T-helper 1 cell treated with Interleukin-12 subunit alpha and Interleukin-12 subunit beta and Interleukin-4 antibody, amounts not matched to agents 30 μg/mL and 1 μg/mL, for 36 hours (primary cell): ENCODE measurements around the gene BCLAF3.

ENCODE experiments used
- H3K27ac Mint-ChIP-seq: one replicate; pipeline ENCODE4 v1.8.0; 2021; ENCODE audit warnings: mild to moderate bottlenecking, mixed read lengths
- H3K27me3 Mint-ChIP-seq: one replicate; pipeline ENCODE4 v1.8.0; 2021; ENCODE audit warnings: low read depth, mixed read lengths
- H3K36me3 Mint-ChIP-seq: one replicate; pipeline ENCODE4 v1.8.0; 2021; ENCODE audit warnings: low read depth, mixed read lengths
- H3K4me1 Mint-ChIP-seq: one replicate; pipeline ENCODE4 v1.8.0; 2021; ENCODE audit warnings: low read depth, mixed read lengths
- H3K4me3 Mint-ChIP-seq: one replicate; pipeline ENCODE4 v1.8.0; 2021; ENCODE audit warnings: mild to moderate bottlenecking, moderate library complexity, mixed read lengths
- H3K9me3 Mint-ChIP-seq: one replicate; pipeline ENCODE4 v1.8.0; 2021; ENCODE audit warnings: mixed read lengths

Gene BCLAF3

GRCh38 chrX:19990556-19991349 is at the start of gene BCLAF3:
Gene BCLAF3 (minus strand): TSS chrX:19991061. CDS start chrX:19970264, 20,797 bp downstream.
- Mint-ChIP-seq H3K9me3 (no peaks in the 10 kb centered on the region), H3K4me1 (peaks cover 12% of the 10 kb centered on the region), H3K27ac (peak within 1 kb of the TSS; percentile 90), H3K4me3 (peak within 1 kb of the TSS; percentile 92), H3K27me3 (no peaks in the 10 kb centered on the region), H3K36me3 (peaks cover 6% of the 10 kb centered on the region)

GRCh38 chrX:20038966-20039365 is 48.1 kb upstream of the BCLAF3 start:
- no peak overlapping the region for H3K4me3 Mint-ChIP-seq
- no peaks in the 10 kb centered on the region for H3K9me3 Mint-ChIP-seq
- H3K27me3 Mint-ChIP-seq, result no peaks in the 10 kb centered on the region
- no peak overlapping the region for H3K27ac Mint-ChIP-seq
- H3K36me3 Mint-ChIP-seq, result no peaks in the 10 kb centered on the region
- H3K4me1 Mint-ChIP-seq, result no peaks in the 10 kb centered on the region

GRCh38 chrX:20037186-20037585 is 46.3 kb upstream of the BCLAF3 start:
- Mint-ChIP-seq H3K4me3 (no peak overlapping the region), H3K9me3 (no peaks in the 10 kb centered on the region), H3K36me3 (no peaks in the 10 kb centered on the region), H3K4me1 (no peaks in the 10 kb centered on the region), H3K27ac (no peak overlapping the region), H3K27me3 (no peaks in the 10 kb centered on the region)

GRCh38 chrX:20032201-20032600 is 41.3 kb upstream of the BCLAF3 start:
- H3K4me1 Mint-ChIP-seq, result peaks cover 3% of the 10 kb centered on the region
- no peaks in the 10 kb centered on the region for H3K36me3 Mint-ChIP-seq

GRCh38 chrX:20029728-20030127 is 38.9 kb upstream of the BCLAF3 start:
- H3K27ac Mint-ChIP-seq, result no peak overlapping the region
- H3K4me3 Mint-ChIP-seq, result no peak overlapping the region
- no peaks in the 10 kb centered on the region for H3K36me3 Mint-ChIP-seq
- no peaks in the 10 kb centered on the region for H3K27me3 Mint-ChIP-seq
- H3K4me1 Mint-ChIP-seq, result peaks cover 3% of the 10 kb centered on the region
- no peaks in the 10 kb centered on the region for H3K9me3 Mint-ChIP-seq

More at GRCh38 chrX:20032201-20032600, 41.3 kb upstream of the BCLAF3 start:
- no peak overlapping the region for H3K4me3 Mint-ChIP-seq
- H3K27me3 Mint-ChIP-seq, result no peaks in the 10 kb centered on the region
- no peak overlapping the region for H3K27ac Mint-ChIP-seq
- H3K9me3 Mint-ChIP-seq, result no peaks in the 10 kb centered on the region

- no peaks in the 10 kb centered on the region for H3K27me3 Mint-ChIP-seq
- H3K4me1 Mint-ChIP-seq, result peaks cover 3% of the 10 kb centered on the region
- H3K27ac Mint-ChIP-seq, result no peak overlapping the region
- H3K9me3 Mint-ChIP-seq, result no peaks in the 10 kb centered on the region
- H3K36me3 Mint-ChIP-seq, result no peaks in the 10 kb centered on the region
- no peak overlapping the region for H3K4me3 Mint-ChIP-seq
These were observed 37.7 kb upstream of the BCLAF3 start for GRCh38 chrX:20028588-20028987.

- Mint-ChIP-seq H3K9me3 (no peaks in the 10 kb centered on the region), H3K4me3 (no peak overlapping the region), H3K36me3 (no peaks in the 10 kb centered on the region), H3K27ac (no peak overlapping the region), H3K4me1 (peaks cover 3% of the 10 kb centered on the region), H3K27me3 (no peaks in the 10 kb centered on the region)
These were observed 35.4 kb upstream of the BCLAF3 start for GRCh38 chrX:20026278-20026677.

- no peak overlapping the region for H3K4me3 Mint-ChIP-seq
- H3K9me3 Mint-ChIP-seq, result peaks cover 18% of the 10 kb centered on the region
- H3K36me3 Mint-ChIP-seq, result peaks cover 2% of the 10 kb centered on the region
- H3K4me1 Mint-ChIP-seq, result no peaks in the 10 kb centered on the region
- peaks cover 6% of the 10 kb centered on the region for H3K27me3 Mint-ChIP-seq
- H3K27ac Mint-ChIP-seq, result no peak overlapping the region
These were observed 29.0 kb upstream of the BCLAF3 start for GRCh38 chrX:20019672-20020365.

- H3K36me3 Mint-ChIP-seq, result peaks cover 2% of the 10 kb centered on the region
- no peak overlapping the region for H3K27ac Mint-ChIP-seq
- no peak overlapping the region for H3K4me3 Mint-ChIP-seq
- no peaks in the 10 kb centered on the region for H3K4me1 Mint-ChIP-seq
- peaks cover 9% of the 10 kb centered on the region for H3K27me3 Mint-ChIP-seq
- peaks cover 18% of the 10 kb centered on the region for H3K9me3 Mint-ChIP-seq
These were observed 25.7 kb upstream of the BCLAF3 start for GRCh38 chrX:20016616-20016945.

- H3K27ac Mint-ChIP-seq, result no peak overlapping the region
- no peaks in the 10 kb centered on the region for H3K4me1 Mint-ChIP-seq
- peaks cover 2% of the 10 kb centered on the region for H3K36me3 Mint-ChIP-seq
- H3K27me3 Mint-ChIP-seq, result peaks cover 9% of the 10 kb centered on the region
- no peak overlapping the region for H3K4me3 Mint-ChIP-seq
- peaks cover 18% of the 10 kb centered on the region for H3K9me3 Mint-ChIP-seq
These were observed 25.2 kb upstream of the BCLAF3 start for GRCh38 chrX:20015945-20016615.

GRCh38 chrX:20015422-20015821 is 24.6 kb upstream of the BCLAF3 start:
- Mint-ChIP-seq H3K4me1 (no peaks in the 10 kb centered on the region), H3K4me3 (no peak overlapping the region)

GRCh38 chrX:20011608-20012007 is 20.7 kb upstream of the BCLAF3 start:
- Mint-ChIP-seq H3K36me3 (peaks cover 2% of the 10 kb centered on the region), H3K27ac (no peak overlapping the region), H3K27me3 (peaks cover 12% of the 10 kb centered on the region), H3K4me1 (no peaks in the 10 kb centered on the region), H3K4me3 (no peak overlapping the region), H3K9me3 (peaks cover 14% of the 10 kb centered on the region)

More at GRCh38 chrX:20015422-20015821, 24.6 kb upstream of the BCLAF3 start:
- Mint-ChIP-seq H3K9me3 (peaks cover 18% of the 10 kb centered on the region), H3K36me3 (peaks cover 2% of the 10 kb centered on the region), H3K27ac (no peak overlapping the region), H3K27me3 (peaks cover 9% of the 10 kb centered on the region)

- H3K4me3 Mint-ChIP-seq, result no peak overlapping the region
- H3K36me3 Mint-ChIP-seq, result no peaks in the 10 kb centered on the region
- H3K27ac Mint-ChIP-seq, result no peak overlapping the region
- no peaks in the 10 kb centered on the region for H3K9me3 Mint-ChIP-seq
- H3K27me3 Mint-ChIP-seq, result peaks cover 9% of the 10 kb centered on the region
- no peaks in the 10 kb centered on the region for H3K4me1 Mint-ChIP-seq
These were observed 17.2 kb upstream of the BCLAF3 start for GRCh38 chrX:20007962-20008622.

GRCh38 chrX:20005883-20006282 is 15.0 kb upstream of the BCLAF3 start:
- no peaks in the 10 kb centered on the region for H3K36me3 Mint-ChIP-seq
- H3K27ac Mint-ChIP-seq, result no peak overlapping the region
- peaks cover 9% of the 10 kb centered on the region for H3K27me3 Mint-ChIP-seq
- H3K4me3 Mint-ChIP-seq, result no peak overlapping the region
- H3K4me1 Mint-ChIP-seq, result no peaks in the 10 kb centered on the region
- H3K9me3 Mint-ChIP-seq, result no peaks in the 10 kb centered on the region
